OCI-LY3 (cell line): Measurements from ENCODE around the gene TEX19.

Experiments used
- H2AFZ ChIP-seq: fragments of 200-600, 300-600 bp; shearing (Covaris generic); 2 replicates; pipeline ENCODE4 v1.6.0; 2014; ENCODE audit warnings: antibody characterized with exemption, low read depth, low read length
- H3K27ac ChIP-seq: fragments of 200-600, 300-600 bp; sonication (generic); 2 replicates; pipeline ENCODE4 v1.5.1; 2014; ENCODE audit warnings: mild to moderate bottlenecking, low read length, moderate library complexity, mixed read lengths
- H3K27me3 ChIP-seq: fragments of 200-600, 300-600 bp; sonication (generic); 2 replicates; pipeline ENCODE4 v1.6.1; 2014; ENCODE audit warnings: low read depth, low read length, mixed read lengths
- H3K36me3 ChIP-seq: fragments of 200-600, 300-600 bp; sonication (generic); replicated peaks from 2 replicates; pipeline ENCODE3; 2014; ENCODE audit warnings: low read depth, low read length, mixed read lengths
- H3K4me1 ChIP-seq: fragments of 300-600, 200-600 bp; sonication (generic); 2 replicates; pipeline ENCODE4 v1.6.1; 2014; ENCODE audit warnings: low read length, mixed read lengths
- H3K4me2 ChIP-seq: fragments of 200-600, 300-600 bp; sonication (generic); 2 replicates; pipeline ENCODE4 v1.6.1; 2014; ENCODE audit warnings: low read length, mixed read lengths
- H3K4me3 ChIP-seq: fragments of 300-600, 200-600 bp; sonication (generic); 2 replicates; pipeline ENCODE4 v1.5.1; 2014; ENCODE audit warnings: antibody characterized with exemption, mild to moderate bottlenecking, low read length, moderate library complexity
- H3K79me2 ChIP-seq: fragments of 300-600, 200-600 bp; shearing (Covaris generic); 2 replicates; pipeline ENCODE4 v1.6.1; 2014; ENCODE audit warnings: mild to moderate bottlenecking, low read length, mixed read lengths
- H3K9ac ChIP-seq: fragments of 300-600, 200-600 bp; shearing (Covaris generic); 2 replicates; pipeline ENCODE4 v1.6.0; 2014; ENCODE audit warnings: mild to moderate bottlenecking, low read length, moderate library complexity
- H3K9me3 ChIP-seq: fragments of 200-600, 300-600 bp; shearing (Covaris generic); 2 replicates; pipeline ENCODE4 v1.6.1; 2014; ENCODE audit warnings: low read length, mixed read lengths; ENCODE audit not compliant: insufficient read depth
- H4K20me1 ChIP-seq: fragments of 200-600, 300-600 bp; sonication (generic); 2 replicates; pipeline ENCODE4 v1.6.1; 2016; ENCODE audit warnings: low read length, mixed read lengths; ENCODE audit not compliant: insufficient read depth
- CTCF ChIP-seq: fragments of 200-600, 300-600 bp; sonication (generic); IDR thresholded peaks from 2 replicates; pipeline ENCODE4 v1.5.1; 2014; ENCODE audit warnings: antibody characterized with exemption, low read length, low read depth
- EZH2phosphoT487 ChIP-seq: fragments of 200-600 bp; shearing (Covaris generic); IDR thresholded peaks from 2 replicates; pipeline ENCODE4 v1.6.1; 2018; ENCODE audit warnings: antibody characterized with exemption, mixed run types, low read depth

Gene TEX19

GRCh38 chr17:82322526-82323453 is 36.3 kb upstream of the TEX19 start:
- H3K4me3 ChIP-seq, result peak overlapping the region; percentile 78
- no peaks in the 10 kb centered on the region for H4K20me1 ChIP-seq
- peaks cover 20% of the 10 kb centered on the region for H3K27me3 ChIP-seq
- H2AFZ ChIP-seq, result no peak overlapping the region
- H3K27ac ChIP-seq, result no peak overlapping the region
- H3K4me2 ChIP-seq, result peak overlapping the region; percentile 95
- no peaks in the 10 kb centered on the region for H3K79me2 ChIP-seq
- no peaks in the 10 kb centered on the region for H3K9me3 ChIP-seq
- TF ChIP-seq EZH2phosphoT487 (no peak), CTCF (no peak)
- H3K4me1 ChIP-seq, result peaks cover 21% of the 10 kb centered on the region
- no peak overlapping the region for H3K9ac ChIP-seq
- no peaks in the 10 kb centered on the region for H3K36me3 ChIP-seq

- no peak overlapping the region for H3K4me2 ChIP-seq
- TF ChIP-seq EZH2phosphoT487, result no peak
- TF ChIP-seq CTCF, result no peak
Observed at GRCh38 chr17:82323514-82324234, 35.4 kb upstream of the TEX19 start.

GRCh38 chr17:82324566-82325285 is 34.3 kb upstream of the TEX19 start:
- no peak for TF ChIP-seq EZH2phosphoT487
- TF ChIP-seq CTCF, result no peak
- Histone ChIP-seq H3K9ac (no peak overlapping the region), H3K4me2 (peak overlapping the region; percentile 37), H4K20me1 (no peaks in the 10 kb centered on the region), H3K9me3 (no peaks in the 10 kb centered on the region), H3K36me3 (no peaks in the 10 kb centered on the region), H3K4me3 (no peak overlapping the region), H2AFZ (no peak overlapping the region), H3K27ac (no peak overlapping the region), H3K27me3 (peaks cover 32% of the 10 kb centered on the region), H3K4me1 (peaks cover 22% of the 10 kb centered on the region), H3K79me2 (no peaks in the 10 kb centered on the region)

More at GRCh38 chr17:82323514-82324234, 35.4 kb upstream of the TEX19 start:
- Histone ChIP-seq H3K4me1 (peaks cover 21% of the 10 kb centered on the region), H3K9me3 (no peaks in the 10 kb centered on the region), H3K27ac (no peak overlapping the region), H3K36me3 (no peaks in the 10 kb centered on the region), H3K9ac (no peak overlapping the region), H4K20me1 (no peaks in the 10 kb centered on the region), H3K4me3 (no peak overlapping the region), H3K79me2 (no peaks in the 10 kb centered on the region), H2AFZ (no peak overlapping the region), H3K27me3 (peaks cover 26% of the 10 kb centered on the region)
